Sigmoid colon (tissue), 3 donors: ENCODE results near the gene GALNT10.

ENCODE experiments used
- POLR2A ChIP-seq, 2 donors: fragments of 450-650 bp; IDR thresholded peaks; one replicate each; pipeline ENCODE4 v1.6.1; 2016; ENCODE audit warnings: antibody characterized with exemption in 2 of 2, mild to moderate bottlenecking in 2 of 2, moderate library complexity in 2 of 2
- TF ChIP-seq, protein P1 (sequence below), 4 experiments: fragments of 450-650 bp in 3 of 4; fragments of 200-600 bp in 1 of 4; IDR thresholded peaks; one replicate each; pipeline ENCODE4 v1.5.1; 2016 to 2019; ENCODE audit warnings: antibody characterized with exemption in 4 of 4, mild to moderate bottlenecking in 3 of 4, moderate library complexity in 2 of 4

DNA sequence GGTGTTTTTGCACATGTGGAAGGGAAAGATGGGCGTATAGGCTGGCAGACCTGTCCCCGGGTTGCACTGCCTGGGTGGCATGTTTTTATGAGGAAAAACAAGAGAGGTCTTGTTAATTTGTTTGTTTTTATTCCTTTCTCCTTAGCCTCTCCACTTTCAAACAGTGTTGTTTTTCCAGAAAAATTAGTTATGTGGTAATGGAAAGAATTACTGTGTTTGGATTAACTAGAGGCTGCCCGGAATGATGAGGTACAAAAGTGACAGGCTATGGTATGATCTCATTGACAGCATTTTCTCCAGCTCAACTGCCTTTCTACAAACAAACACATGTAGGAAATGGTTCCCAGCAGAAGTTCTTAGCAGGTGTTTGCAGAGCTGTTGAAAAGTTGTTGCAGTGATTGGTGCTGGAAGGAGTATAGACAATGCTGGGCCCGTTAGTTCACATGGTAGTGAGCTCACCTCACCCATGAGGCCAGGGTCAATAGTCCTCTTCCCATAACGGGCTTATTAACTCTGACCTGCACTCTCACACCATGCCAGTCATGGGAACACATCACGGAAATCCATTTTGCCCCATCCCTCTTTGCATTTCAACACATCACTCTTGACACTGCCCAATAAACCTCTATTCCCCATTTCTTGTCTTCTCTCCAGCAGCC lies 144.0 kb downstream of the GALNT10 start:
- TF ChIP-seq, protein P1, sequence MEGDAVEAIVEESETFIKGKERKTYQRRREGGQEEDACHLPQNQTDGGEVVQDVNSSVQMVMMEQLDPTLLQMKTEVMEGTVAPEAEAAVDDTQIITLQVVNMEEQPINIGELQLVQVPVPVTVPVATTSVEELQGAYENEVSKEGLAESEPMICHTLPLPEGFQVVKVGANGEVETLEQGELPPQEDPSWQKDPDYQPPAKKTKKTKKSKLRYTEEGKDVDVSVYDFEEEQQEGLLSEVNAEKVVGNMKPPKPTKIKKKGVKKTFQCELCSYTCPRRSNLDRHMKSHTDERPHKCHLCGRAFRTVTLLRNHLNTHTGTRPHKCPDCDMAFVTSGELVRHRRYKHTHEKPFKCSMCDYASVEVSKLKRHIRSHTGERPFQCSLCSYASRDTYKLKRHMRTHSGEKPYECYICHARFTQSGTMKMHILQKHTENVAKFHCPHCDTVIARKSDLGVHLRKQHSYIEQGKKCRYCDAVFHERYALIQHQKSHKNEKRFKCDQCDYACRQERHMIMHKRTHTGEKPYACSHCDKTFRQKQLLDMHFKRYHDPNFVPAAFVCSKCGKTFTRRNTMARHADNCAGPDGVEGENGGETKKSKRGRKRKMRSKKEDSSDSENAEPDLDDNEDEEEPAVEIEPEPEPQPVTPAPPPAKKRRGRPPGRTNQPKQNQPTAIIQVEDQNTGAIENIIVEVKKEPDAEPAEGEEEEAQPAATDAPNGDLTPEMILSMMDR (IDR thresholded peaks at IDR 0.05) = no peak
- no peak for TF ChIP-seq POLR2A (IDR thresholded peaks at IDR 0.05)
